Measurements from ENCODE around the gene APP. TPM values are rescaled to one million over a fixed set of nuclear protein-coding genes. Genes with fewer than 3 reads are reported as not detected.

Gene APP
- total RNA-seq, 2 donors from 2014 or later = 267 to 564 TPM

GRCh38 chr21:26095131-26095530, 75.4 kb downstream of the APP start:
- Histone ChIP-seq H3K4me3 (no peak overlapping the region), H3K36me3 (no peaks in the 10 kb centered on the region), H3K27me3 (replicated peaks; ENCODE audit: insufficient read depth) (no peaks in the 10 kb centered on the region), H3K27ac (no peak overlapping the region), H3K4me1 (replicated peaks) (no peaks in the 10 kb centered on the region), H3K9me3 (no peaks in the 10 kb centered on the region)
- TF ChIP-seq POLR2AphosphoS5 (IDR thresholded peaks at IDR 0.05) (no peak), POLR2A (IDR thresholded peaks at IDR 0.05) (no peak)
- WGBS = 95% methylated on average over 7 of the region's 7 CpGs
- intact Hi-C loops (cut with DNase I) = no loop called here
- no peak for DNase-seq (ENCODE audit: low spot score)

GRCh38 chr21:26093122-26093521, 77.4 kb downstream of the APP start:
- Histone ChIP-seq H3K27ac (no peak overlapping the region), H3K4me3 (no peak overlapping the region), H3K4me1 (replicated peaks) (no peaks in the 10 kb centered on the region), H3K27me3 (replicated peaks; ENCODE audit: insufficient read depth) (no peaks in the 10 kb centered on the region), H3K36me3 (no peaks in the 10 kb centered on the region), H3K9me3 (no peaks in the 10 kb centered on the region)
- TF ChIP-seq POLR2AphosphoS5 (IDR thresholded peaks at IDR 0.05) (no peak), CTCF (IDR thresholded peaks at IDR 0.05) (no peak), POLR2A (IDR thresholded peaks at IDR 0.05) (no peak)
- intact Hi-C loops (cut with DNase I) = no loop called here
- WGBS = 55% methylated on average over 3 of the region's 3 CpGs
- no peak for DNase-seq (ENCODE audit: low spot score)

- no peak for DNase-seq (ENCODE audit: low spot score)
- intact Hi-C loops (cut with DNase I) = no loop called here
- Histone ChIP-seq H3K27ac (no peak overlapping the region), H3K27me3 (replicated peaks; ENCODE audit: insufficient read depth) (no peaks in the 10 kb centered on the region), H3K9me3 (no peaks in the 10 kb centered on the region), H3K36me3 (no peaks in the 10 kb centered on the region), H3K4me3 (no peak overlapping the region), H3K4me1 (replicated peaks) (no peaks in the 10 kb centered on the region)
- WGBS = 96% methylated on average over 5 of the region's 5 CpGs
- TF ChIP-seq POLR2A (IDR thresholded peaks at IDR 0.05) (no peak), POLR2AphosphoS5 (IDR thresholded peaks at IDR 0.05) (no peak), CTCF (IDR thresholded peaks at IDR 0.05) (no peak)
Measured at GRCh38 chr21:26091480-26092018, 79.0 kb downstream of the APP start.

- no peaks in the 10 kb centered on the region for H3K4me1 ChIP-seq (replicated peaks)
- H3K27ac ChIP-seq = no peak overlapping the region
- intact Hi-C loops (cut with DNase I) = no loop called here
- H3K36me3 ChIP-seq = no peaks in the 10 kb centered on the region
- H3K9me3 ChIP-seq = no peaks in the 10 kb centered on the region
- no peak for DNase-seq (ENCODE audit: low spot score)
- TF ChIP-seq POLR2A (IDR thresholded peaks at IDR 0.05) = no peak
- no peak for TF ChIP-seq CTCF (IDR thresholded peaks at IDR 0.05)
- no peak for TF ChIP-seq POLR2AphosphoS5 (IDR thresholded peaks at IDR 0.05)
- WGBS = 100% methylated on average over 6 of the region's 6 CpGs
- H3K27me3 ChIP-seq (replicated peaks; ENCODE audit: insufficient read depth) = no peaks in the 10 kb centered on the region
- no peak overlapping the region for H3K4me3 ChIP-seq
Measured at GRCh38 chr21:26089730-26090129, 80.8 kb downstream of the APP start.

GRCh38 chr21:26087223-26087918, 83.2 kb downstream of the APP start:
- no peak for DNase-seq (ENCODE audit: low spot score)
- Histone ChIP-seq H3K4me3 (no peak overlapping the region), H3K9me3 (no peaks in the 10 kb centered on the region), H3K27ac (no peak overlapping the region), H3K36me3 (no peaks in the 10 kb centered on the region), H3K27me3 (replicated peaks; ENCODE audit: insufficient read depth) (no peaks in the 10 kb centered on the region), H3K4me1 (replicated peaks) (no peaks in the 10 kb centered on the region)
- no peak for TF ChIP-seq POLR2AphosphoS5 (IDR thresholded peaks at IDR 0.05)
- TF ChIP-seq POLR2A (IDR thresholded peaks at IDR 0.05) = no peak
- no peak for TF ChIP-seq CTCF (IDR thresholded peaks at IDR 0.05)
- WGBS = 30% methylated on average over 4 of the region's 4 CpGs
- intact Hi-C loops (cut with DNase I) = no loop called here
